ENCODE results near the gene ZDHHC14.
A peak's percentile ranks its signal among the peaks of the same experiment; 100 is the strongest.

Gene ZDHHC14

GRCh38 chr6:157420497-157420896 is 39.5 kb downstream of the ZDHHC14 start:
- H3K4me3 ChIP-seq (ENCODE audit: low read depth, low read length): no peak overlapping the region
- DNase-seq (ENCODE audit: low read depth): no peak
- TF ChIP-seq CTCF (IDR thresholded peaks at IDR 0.05; ENCODE audit: insufficient read depth, low read depth, low read length, missing control alignments): no peak

GRCh38 chr6:157424491-157425020 is 43.6 kb downstream of the ZDHHC14 start:
- H3K4me3 ChIP-seq (ENCODE audit: low read depth, low read length): no peak overlapping the region
- DNase-seq (ENCODE audit: low read depth): no peak
- no peak for TF ChIP-seq CTCF (IDR thresholded peaks at IDR 0.05; ENCODE audit: insufficient read depth, low read depth, low read length, missing control alignments)

GRCh38 chr6:157427969-157428368 is 47.0 kb downstream of the ZDHHC14 start:
- no peak for DNase-seq (ENCODE audit: low read depth)
- no peak for TF ChIP-seq CTCF (IDR thresholded peaks at IDR 0.05; ENCODE audit: insufficient read depth, low read depth, low read length, missing control alignments)
- no peak overlapping the region for H3K4me3 ChIP-seq (ENCODE audit: low read depth, low read length)

- H3K4me3 ChIP-seq (ENCODE audit: low read depth, low read length): no peak overlapping the region
- no peak for TF ChIP-seq CTCF (IDR thresholded peaks at IDR 0.05; ENCODE audit: insufficient read depth, low read depth, low read length, missing control alignments)
- no peak for DNase-seq (ENCODE audit: low read depth)
These were observed 47.6 kb downstream of the ZDHHC14 start for GRCh38 chr6:157428427-157429202.

GRCh38 chr6:157429248-157429647 is 48.3 kb downstream of the ZDHHC14 start:
- no peak overlapping the region for H3K4me3 ChIP-seq (ENCODE audit: low read depth, low read length)
- no peak for DNase-seq (ENCODE audit: low read depth)
- TF ChIP-seq CTCF (IDR thresholded peaks at IDR 0.05; ENCODE audit: insufficient read depth, low read depth, low read length, missing control alignments): no peak

GRCh38 chr6:157430834-157431233 is 49.8 kb downstream of the ZDHHC14 start:
- DNase-seq (ENCODE audit: low read depth): peak; percentile 37

More at GRCh38 chr6:157430834-157431233, 49.8 kb downstream of the ZDHHC14 start:
- TF ChIP-seq CTCF (IDR thresholded peaks at IDR 0.05; ENCODE audit: insufficient read depth, low read depth, low read length, missing control alignments): no peak
- no peak overlapping the region for H3K4me3 ChIP-seq (ENCODE audit: low read depth, low read length)

All from GM12865 (cell line).